RCC 7860 (cell line): ENCODE data around the gene N4BP2.
"Not testable (repeated sequence)": the region's sequence is repeated elsewhere in the genome, so short reads cannot be mapped to it uniquely, and the experiment has no call there.

Experiments
- DNase-seq: peaks from one replicate; pipeline ENCODE4 v3.0.0-alpha.2; 2015; ENCODE audit warnings: low spot score
- FAIRE-seq: peaks from 2 replicates; lab custom pipeline; 2012; peaks lifted over from hg19 to GRCh38; lab: Jason Lieb, UNC

Gene N4BP2

DNA sequence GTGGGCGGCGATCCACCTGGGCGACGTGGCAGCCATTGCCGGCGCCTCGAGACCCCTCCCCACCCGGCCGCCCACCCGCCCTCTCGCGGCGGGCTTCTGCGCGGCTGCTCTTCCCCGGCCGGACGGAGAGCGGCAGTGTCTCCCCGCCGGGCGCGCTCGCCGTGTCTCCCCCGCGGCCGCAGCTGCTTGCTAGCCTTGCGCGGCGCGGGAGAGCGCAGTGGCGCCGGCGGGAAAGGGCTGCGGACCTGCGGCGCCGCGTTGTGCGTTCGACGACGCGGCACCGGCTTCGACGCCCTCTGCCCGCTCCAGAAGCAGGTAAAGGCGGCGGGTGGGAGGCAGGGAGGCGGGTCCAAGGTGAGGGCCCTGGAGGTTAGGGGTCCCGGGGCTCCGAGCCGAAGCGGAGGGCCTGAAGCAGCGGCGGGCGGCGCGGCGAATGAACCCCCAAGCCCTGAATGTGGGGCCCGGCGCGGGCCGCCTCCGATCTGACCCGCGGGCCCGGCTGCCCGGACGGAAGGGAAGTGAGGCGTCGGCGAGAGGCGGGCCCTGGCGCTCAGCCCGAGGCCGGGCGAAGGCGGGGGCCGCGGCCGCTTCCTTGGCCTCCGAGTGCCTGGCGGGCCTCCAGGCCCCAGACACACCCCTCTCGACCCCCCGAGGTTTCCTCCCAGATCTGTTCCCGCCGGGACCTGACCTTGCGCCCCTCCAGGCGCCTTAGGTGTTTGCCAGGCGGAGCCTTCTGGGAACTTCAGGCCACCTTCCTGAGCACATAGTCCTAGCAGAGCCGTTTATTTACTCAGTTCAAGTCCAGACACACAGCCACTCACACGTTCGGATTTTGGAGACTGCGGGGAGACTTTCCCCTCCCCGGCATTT is at the start of gene N4BP2:
Gene N4BP2, plus strand, starts transcription at position 135 of the 870 bp plus-strand sequence. CDS start 40,491 bp downstream, outside the sequence.
- FAIRE-seq, result no peak
- DNase-seq, result peak; percentile 70

DNA sequence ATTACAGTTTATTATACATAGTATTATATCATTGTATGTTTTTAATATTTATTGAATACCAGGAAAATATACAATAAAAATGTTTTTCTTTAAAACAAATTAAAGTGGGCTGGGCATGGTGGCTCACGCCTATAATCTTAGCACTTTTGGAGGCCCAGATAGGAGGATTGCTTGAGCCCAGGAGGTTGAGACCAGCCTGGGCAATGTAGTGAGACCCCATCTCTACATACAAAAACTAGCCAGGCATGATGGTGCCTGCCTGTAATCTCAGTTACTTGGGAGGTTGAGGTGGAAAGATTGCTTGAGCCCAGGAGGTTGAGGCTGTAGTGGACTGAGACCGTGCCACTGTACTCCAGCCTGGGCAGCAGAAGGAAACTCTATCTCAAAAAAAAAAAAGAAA is 40.6 kb upstream of the N4BP2 start:
- DNase-seq (no peak), FAIRE-seq (no peak)

DNA sequence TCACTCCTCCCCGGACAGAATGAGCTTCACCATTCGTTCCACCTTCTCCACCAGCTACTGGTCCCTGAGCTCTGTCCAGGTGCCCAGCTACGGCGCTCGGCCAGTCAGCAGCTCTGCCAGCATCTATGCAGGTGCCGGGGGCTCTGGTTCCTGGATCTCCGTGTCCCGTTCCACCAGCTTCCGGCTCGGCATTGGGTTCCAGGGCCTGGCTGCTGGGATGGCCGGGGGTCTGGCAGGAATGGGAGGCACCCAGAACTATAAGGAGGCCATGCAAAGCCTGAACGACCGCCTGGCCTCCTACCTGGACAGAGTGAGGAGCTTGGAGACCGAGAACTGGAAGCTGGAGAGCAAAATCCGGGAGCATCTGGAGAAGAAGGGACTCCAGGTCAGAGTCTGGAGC is 36.4 kb upstream of the N4BP2 start:
- FAIRE-seq (no peak), DNase-seq (no peak)

DNA sequence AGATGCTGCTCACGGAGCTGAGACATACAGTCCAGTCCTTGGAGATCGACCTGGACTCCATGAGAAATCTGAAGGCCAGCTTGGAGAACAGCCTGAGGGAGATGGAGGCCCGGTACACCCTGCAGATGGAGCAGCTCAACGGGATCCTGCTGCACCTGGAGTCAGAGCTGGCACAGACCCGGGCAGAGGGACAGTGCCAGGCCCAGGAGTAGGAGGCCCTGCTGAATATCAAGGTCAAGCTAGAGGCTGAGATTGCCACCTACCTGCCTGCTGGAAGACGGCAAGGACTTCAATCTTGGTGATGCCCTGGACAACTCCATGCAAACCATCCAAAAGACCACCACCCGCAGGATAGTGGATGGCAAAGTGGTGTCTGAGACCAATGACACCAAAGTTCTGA is 35.5 kb upstream of the N4BP2 start:
- not testable (repeated sequence) for DNase-seq, FAIRE-seq

DNA sequence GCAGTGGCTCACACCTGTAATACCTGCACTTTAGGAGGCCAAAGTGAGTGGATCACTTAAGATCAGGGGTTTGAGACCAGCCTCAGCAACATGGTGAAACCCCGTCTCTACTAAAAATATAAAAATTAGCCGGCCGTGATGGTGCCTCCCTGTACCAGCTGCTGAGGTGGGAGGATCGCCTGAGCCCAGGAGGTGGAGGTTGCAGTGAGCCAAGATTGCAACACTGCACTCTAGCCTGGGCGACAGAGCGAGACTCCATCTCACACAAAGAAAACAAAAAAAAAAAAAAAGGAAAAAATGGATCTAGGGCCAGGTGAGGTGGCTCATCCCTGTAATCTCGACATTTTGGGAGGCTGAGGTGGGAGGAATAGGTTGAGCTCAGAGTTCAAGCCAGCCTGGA is 32.6 kb upstream of the N4BP2 start:
- FAIRE-seq, DNase-seq: not testable (repeated sequence)

DNA sequence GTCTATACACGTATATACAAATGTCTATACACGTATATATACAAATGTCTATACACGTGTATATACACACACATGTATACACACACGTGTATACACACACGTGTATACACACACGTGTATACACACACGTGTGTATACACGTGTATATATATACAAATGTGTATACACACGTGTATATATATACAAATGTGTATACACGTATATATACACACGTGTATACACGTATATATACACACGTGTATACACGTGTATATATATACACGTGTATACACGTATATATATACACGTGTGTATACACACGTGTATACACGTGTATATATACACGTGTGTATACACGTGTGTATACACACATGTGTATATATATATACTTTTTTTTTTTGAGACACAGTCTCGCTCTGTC is 23.9 kb upstream of the N4BP2 start:
- FAIRE-seq (no peak), DNase-seq (no peak)

DNA sequence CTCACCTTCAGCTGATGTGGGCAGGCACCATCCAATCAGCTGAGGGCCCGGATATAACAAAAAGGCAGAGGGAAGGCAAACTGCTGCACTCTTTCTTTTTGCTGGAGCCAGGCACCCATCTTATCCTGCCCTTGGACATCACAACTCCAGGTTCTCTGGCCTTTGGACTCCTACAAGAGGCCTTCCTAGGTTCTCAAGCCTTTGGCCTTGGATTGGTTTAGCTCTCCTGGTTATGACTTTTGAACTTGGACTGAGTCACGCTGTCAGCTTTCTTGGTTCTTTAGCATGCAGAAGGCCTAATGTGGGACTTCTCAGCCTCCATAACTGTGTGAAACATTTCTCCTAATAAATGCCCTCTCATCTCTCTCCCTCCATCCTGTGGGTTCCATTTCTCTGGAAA is 23.0 kb upstream of the N4BP2 start:
- FAIRE-seq (no peak), DNase-seq (no peak)

DNA sequence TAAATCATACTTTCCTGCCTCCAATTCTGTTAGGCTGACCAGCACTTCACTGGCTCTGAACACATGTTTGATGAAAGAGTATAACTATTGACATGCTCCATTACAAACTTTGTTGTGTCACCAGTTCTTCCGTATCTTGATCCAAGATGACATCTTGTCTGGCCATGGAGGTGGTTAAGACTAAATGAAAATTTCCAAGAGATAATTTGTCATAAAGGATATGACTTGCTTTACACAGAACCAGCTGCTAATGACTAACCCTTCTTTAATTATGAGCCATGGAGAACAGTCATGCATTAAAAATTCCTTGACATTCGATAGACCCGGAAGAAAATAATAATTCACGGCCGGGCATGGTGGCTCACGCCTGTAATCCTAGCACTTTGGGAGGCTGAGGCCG is 17.7 kb upstream of the N4BP2 start:
- no peak for FAIRE-seq
- peak; percentile 70 for DNase-seq

DNA sequence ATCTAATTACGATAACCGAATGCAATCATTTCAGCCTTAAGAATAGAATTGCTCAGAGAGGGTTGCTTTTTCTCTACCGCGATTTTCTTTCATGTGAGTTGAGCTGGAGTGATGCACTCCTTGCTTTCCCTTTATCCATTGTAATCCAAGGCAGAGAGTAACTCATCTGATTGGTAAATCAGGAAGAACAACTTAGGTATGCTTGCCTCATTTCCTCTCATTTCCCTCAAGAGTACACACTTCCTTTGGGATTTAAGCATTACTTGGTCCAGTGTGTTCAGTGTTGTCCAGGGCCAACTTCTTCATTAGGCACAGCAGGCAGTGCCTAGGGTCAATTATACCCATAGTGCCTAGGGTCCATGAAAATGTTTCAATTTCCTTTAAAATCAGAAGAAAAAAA is 15.7 kb upstream of the N4BP2 start:
- FAIRE-seq (no peak), DNase-seq (no peak)

DNA sequence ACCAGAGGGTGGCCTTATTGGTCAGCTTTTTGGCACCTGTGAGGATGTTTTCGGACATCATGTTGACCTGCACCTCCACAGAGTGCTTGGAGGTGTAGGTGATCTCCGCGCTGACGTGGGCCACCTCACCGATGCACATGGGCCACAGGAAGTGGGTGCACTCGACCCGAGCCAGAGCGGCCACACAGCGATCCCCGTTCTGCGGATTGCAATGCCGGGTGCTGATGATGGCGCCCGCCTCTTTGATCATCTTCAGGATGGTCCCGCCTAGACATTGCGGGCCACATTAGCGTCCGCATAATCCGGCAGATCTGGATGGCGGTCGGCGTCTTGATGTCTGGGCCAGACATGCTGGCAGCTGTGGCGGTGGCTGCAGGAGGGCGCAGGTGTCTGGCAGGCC is 12.9 kb upstream of the N4BP2 start:
- DNase-seq (no peak), FAIRE-seq (no peak)

DNA sequence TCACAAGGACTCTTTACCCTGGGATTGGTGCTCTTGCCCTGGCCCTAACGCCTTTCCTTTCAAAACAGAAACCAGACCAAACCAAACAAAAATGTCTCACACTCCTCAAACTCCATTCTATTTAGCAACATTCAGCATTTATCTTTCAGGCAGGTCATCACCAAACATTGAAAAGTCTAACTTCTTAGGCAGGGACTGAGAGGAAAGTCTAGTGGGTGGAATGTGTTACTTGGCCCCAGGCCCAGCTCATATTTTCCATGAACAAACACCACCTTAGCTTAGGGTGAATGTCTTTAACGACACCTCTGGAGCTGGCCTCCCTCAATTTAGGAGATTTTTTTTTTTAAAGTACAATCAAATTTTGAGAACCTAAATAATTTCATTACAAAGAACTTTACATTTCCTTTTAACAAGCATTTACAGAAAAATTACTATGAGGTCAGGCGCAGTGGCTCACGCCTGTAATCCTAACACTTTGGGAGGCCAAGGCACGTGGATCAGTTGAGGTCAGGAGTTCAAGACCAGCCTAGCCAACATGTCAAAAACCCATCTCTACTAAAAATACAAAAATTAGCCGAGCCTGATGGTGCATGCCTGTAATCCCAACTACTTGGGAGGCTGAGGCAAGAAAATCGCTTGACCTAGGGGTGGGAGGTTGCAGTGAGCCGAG is 10.2 kb upstream of the N4BP2 start:
- FAIRE-seq, result no peak
- DNase-seq, result no peak

DNA sequence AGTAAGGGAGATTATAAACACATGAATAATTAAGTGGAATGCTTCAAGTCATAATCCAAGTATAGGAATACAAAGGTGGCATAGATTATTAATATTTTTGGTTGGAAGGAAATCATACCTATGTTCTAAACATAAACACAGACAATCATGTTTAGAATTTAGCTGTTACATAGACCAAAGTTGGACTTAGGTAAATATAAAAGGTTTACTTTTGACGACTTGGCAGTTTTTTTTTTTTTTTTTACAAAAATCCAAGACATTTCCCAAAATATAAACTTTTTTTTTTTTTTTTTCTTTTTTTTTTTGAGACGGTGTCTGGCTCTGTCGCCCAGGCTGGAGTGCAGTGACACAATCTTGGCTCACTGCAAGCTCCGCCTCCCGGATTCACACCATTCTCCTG is 3.5 kb upstream of the N4BP2 start:
- FAIRE-seq (no peak), DNase-seq (no peak)

DNA sequence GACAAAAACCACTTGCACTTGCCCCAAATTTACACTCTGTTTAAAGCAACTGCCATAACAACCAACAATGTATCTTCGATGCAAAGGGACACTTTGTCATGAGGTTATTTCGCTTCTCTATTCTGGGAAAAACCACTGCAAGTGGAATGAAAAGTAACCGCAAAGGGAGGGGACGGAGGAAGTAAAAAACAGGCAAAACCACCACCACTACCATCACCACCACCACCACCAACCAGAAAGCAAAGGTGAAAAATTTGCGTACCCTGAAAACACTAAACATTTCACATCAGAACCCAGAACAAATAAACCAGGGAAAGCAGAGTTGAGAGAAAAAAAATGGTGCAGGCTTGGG is 1.2 kb upstream of the N4BP2 start:
- DNase-seq, result peak; percentile 46
- peak; percentile 57 for FAIRE-seq

DNA sequence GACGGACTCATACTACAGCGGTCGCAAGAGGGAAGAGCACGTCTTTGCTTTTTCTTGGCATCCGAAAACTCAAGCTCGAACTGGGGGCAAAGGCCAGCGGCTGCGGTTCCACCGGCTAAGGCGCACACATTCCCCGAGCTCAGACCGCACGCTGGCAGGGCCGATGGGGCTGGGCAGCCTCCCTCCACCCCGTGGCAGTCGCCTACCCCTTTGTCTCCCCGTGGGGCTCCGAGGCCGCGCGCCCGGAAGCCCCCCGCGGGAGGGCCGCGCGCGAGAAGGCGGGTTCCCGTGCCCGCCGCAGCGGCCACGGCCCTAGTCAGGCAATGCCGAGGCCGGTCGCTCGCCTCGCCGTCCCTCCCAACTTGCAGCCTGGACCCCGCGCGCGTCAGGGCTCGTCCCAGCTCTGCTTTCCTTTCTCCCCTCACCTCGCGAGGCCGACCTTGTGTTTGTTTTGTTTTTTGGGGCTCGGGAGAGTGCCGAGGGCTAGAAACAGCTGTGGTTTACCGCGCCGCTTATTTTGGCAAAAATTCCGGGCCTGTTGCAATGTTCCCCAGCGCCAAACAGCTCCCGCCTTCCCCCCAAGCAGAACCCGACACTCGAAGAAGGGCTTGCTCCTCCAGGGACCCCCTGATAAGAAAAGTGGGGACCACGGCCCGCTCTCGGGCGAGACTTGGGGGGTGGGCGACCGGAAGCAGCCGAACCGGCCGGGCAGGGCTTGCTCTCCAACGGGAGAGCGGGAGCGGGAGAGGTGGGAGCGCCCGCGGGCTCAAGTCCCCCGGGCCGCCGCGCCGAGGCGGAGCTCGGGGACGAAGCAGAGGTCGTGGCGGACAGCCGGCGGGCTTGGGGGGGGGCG is 561 bp upstream of the N4BP2 start:
- DNase-seq (peak; percentile 80), FAIRE-seq (no peak)

DNA sequence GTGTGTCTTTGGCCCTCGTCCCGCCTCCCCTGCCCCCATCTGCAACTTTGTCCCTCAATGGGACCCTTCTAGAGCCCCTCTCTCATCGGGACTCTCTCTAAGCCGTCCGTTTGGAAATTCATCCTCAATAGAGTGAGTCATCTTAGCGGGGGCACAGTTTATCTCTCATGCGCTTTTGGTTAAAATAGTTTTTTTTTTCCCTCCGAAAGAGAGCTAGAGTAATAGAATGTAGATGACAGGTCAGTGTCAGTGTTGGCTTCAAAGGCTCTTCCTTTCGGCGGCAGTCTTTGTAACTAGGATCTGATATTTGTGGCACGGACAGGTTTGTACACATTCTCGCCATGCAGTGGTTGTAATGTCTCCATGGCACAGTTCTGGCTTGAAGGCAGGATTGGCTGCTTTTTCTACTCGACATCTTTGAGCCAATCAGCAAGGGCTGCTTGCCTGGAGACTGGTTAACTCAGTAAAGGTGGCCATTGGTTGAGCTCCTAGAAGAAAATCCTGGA is 989 bp downstream of the N4BP2 start:
- FAIRE-seq (peak; percentile 90), DNase-seq (peak; percentile 91)

DNA sequence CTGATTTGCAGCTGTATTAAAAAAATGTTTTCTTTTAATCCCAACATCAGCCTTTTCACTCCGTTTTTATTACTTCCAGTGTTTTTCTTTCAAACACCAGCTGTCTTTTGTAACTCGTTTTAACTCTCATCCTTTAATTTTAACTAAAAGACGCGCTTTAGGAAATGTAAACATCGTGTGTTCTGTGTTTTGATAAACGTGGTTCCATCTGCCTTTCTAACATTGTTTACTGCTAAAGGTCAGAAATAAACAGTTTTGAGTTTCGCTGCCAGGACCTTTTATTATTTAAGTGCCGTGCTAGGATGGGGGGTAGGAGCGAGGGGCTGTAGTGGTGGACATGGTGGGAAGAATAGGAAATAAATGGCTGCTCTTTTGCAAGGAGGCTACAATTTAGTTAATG is 1.5 kb downstream of the N4BP2 start:
- FAIRE-seq (no peak), DNase-seq (no peak)

DNA sequence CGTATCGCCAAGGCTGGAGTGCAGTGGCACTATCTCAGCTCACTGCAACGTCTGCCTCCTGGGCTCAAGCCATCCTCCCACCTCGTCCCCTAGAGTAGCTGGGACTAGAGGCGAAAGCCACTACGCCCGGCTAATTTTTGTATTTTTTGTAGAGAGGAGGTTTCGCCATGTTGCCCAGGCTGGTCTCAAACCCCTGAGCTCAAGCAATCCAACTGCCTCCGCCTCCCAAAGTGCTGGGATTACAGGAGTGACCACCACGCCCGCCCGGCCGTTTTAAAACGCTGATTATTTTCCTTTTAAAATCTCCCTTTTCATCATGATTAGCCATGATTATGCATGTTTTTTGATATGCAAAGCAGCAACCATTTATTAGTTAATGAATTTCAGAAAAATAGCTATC is 2.2 kb downstream of the N4BP2 start:
- DNase-seq (no peak), FAIRE-seq (no peak)

DNA sequence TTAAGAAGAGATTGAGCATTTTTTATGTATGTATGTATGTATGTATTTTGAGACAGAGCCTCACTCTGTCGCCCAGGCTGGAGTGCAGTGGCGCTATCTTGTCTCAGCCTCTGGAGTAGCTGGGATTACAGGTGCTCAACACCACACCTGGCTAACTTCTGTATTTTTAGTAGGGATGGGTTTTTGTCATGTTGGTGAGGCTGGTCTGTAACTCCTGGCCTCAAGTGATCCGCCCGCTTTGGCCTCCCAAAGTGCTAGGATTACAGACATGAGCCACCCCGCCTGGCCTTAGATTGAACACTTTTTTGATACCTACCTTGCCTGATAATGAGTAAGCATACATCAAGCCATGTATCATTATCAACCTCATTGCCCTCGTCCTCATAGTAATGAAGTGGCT is 2.7 kb downstream of the N4BP2 start:
- FAIRE-seq (no peak), DNase-seq (no peak)

DNA sequence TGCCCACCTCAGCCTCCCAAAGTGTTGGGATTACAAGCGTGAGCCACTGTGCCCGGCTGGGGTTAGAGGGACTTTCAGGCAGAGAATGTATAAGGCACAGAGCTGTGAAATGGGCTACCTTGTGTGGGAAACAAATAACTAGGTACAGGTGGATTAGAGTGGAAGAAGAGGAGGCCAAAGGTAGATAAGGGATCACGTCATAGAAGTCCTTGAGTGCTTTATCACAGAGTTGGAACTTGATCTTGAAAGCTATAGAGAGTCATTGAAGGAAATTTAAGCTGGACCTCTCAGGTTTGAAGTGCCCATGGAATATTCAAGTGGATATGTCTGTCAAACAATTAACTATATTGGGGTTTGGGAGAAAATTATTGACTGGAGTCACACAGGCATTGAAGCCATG is 8.4 kb downstream of the N4BP2 start:
- DNase-seq, result no peak
- no peak for FAIRE-seq

DNA sequence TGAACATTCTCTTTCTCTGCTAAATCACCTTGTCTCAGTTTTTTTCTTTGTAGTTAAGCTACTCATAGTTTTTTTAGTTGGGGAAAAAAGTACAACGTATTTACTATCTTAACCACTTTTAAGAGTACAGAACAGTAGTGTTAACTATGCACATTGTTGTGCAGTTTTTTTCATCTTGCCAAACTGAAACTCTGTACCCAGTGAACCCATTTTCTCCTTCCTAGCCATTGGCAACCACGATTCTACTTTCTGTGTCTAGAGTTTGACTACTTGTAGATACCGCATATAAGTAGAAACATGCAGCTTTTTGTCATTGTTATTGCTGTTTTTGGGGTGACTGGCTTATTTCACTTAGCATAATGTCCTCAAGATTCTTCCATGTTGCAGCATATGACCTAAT is 10.0 kb downstream of the N4BP2 start:
- FAIRE-seq (no peak), DNase-seq (no peak)

DNA sequence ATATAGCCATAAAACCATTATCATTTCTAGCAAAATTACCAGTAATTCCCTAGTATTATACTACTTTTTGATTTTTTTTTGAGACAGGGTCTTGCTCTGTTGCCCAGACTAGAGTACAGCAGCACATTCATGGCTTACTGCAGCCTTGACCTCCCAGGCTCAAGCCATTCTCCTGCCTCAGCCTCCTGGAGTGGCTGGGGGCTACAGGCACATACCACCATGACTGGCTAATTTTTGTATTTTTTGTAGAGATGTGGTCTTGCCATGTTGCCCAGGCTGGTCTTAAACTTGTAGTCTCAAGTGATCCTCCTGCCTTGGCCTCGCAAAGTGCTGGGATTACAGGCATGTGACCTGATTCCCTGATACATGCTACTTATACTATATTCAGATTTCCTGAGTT is 13.7 kb downstream of the N4BP2 start:
- DNase-seq, result no peak
- FAIRE-seq, result no peak
